Measurements from ENCODE around the gene PITHD1. TPM values are rescaled to one million over a fixed set of nuclear protein-coding genes. Genes with fewer than 3 reads are reported as not detected.

Gene PITHD1
- total and polyA plus RNA-seq, 2 of the 8 experiments (the other 6 are each of a cell fraction or from before 2014, with no cell fraction given): 67.4 to 68.8 TPM

- H3K23ac ChIP-seq (ENCODE audit: insufficient read length): no peak overlapping the region
- ChIA-PET CTCF (ENCODE audit: partially characterized antibody) (interaction anchor here (0.6 to 3.1 kb wide), 13 partner anchors 9 to 533 kb away, joined by 3 to 9 read pairs (median 4); partner anchors contain the start of gene RPL11), POLR2A (ENCODE audit: partially characterized antibody) (interaction anchor here (0.5 to 13.6 kb wide), 2 partner anchors 49 to 199 kb away, joined by 3 to 190 read pairs; partner anchors contain the start of gene RPL11)
- H3K9ac ChIP-seq (replicated peaks in 1 of 4; ENCODE audit: extremely low read depth in 1 of 4, low read depth in 3 of 4, low read length in 3 of 4): no peak overlapping the region
- no peak overlapping the region for H3K14ac ChIP-seq (ENCODE audit: insufficient read length)
- no peak overlapping the region for H3K18ac ChIP-seq (ENCODE audit: extremely low read depth, low read length)
- no peak overlapping the region for H2BK120ac ChIP-seq (replicated peaks; ENCODE audit: low read depth, low read length)
- no peak overlapping the region for H2BK15ac ChIP-seq (ENCODE audit: low read length)
- H2AFZ ChIP-seq (ENCODE audit: low read length): no peak overlapping the region
- peak overlapping the region in 1 of 2 experiments; percentile 76; a peak in 2 of 4 replicates for H3K4me2 ChIP-seq (ENCODE audit: insufficient read depth in 1 of 2, low read depth in 2 of 2, low read length in 2 of 2)
- H3K79me1 ChIP-seq (ENCODE audit: low read depth, low read length): peaks cover 4% of the 10 kb centered on the region; the same call in 1 of the 2 replicates
- no peak overlapping the region for H4K5ac ChIP-seq (ENCODE audit: insufficient read length, low read depth, low read length)
- 89% methylated on average over 1 of the region's 1 CpG; no CpG with 5 or more reads in 1 of the 2 experiments for WGBS, 2 experiments (ENCODE audit: extremely low coverage in 1 of 2, insufficient coverage in 1 of 2, insufficient read length in 1 of 2, insufficient replicate concordance in 2 of 2, low coverage in 1 of 2, low lambda C conversion rate in 2 of 2, missing lambda C conversion rate in 1 of 2)
- H4K20me1 ChIP-seq (replicated peaks in 1 of 2; ENCODE audit: control insufficient read depth in 1 of 2, insufficient read depth in 2 of 2, low read length in 2 of 2): peaks cover 9 to 12% of the 10 kb centered on the region in 2 experiments
- peaks cover 3 to 10% (median 3%) of the 10 kb centered on the region in 4 experiments; a peak in 4 of 7 replicates for H3K4me1 ChIP-seq (replicated peaks in 1 of 4; ENCODE audit: control insufficient read depth in 3 of 4, insufficient read depth in 4 of 4, low read length in 3 of 4)
- H3K56ac ChIP-seq (replicated peaks; ENCODE audit: insufficient read length, low read depth, low read length): no peak overlapping the region
- H3K4me3 ChIP-seq (ENCODE audit: extremely low read depth in 1 of 4, insufficient read depth in 2 of 4, low read depth in 3 of 4, low read length in 4 of 4): peak overlapping the region in 1 of 4 experiments; percentile 86; a peak in 1 of 8 replicates
- FAIRE-seq: no peak
- no peaks in the 10 kb centered on the region for H3K27me3 ChIP-seq (replicated peaks in 1 of 4; ENCODE audit: control insufficient read depth in 3 of 4, extremely low read depth in 1 of 4, insufficient read depth in 3 of 4, low read length in 3 of 4)
- H3K9me3 ChIP-seq (ENCODE audit: insufficient read depth in 2 of 2, low read depth in 1 of 2, low read length in 1 of 2): no peaks in the 10 kb centered on the region
- peaks cover 4% of the 10 kb centered on the region; the same call in 1 of the 2 replicates for H3K23me2 ChIP-seq (ENCODE audit: low read depth, low read length)
- DNase-seq (ENCODE audit: low read depth in 1 of 2, low spot score in 2 of 2): no peak
- peaks cover 0 to 15% (median 5%) of the 10 kb centered on the region in 4 experiments; a peak in 5 of 8 replicates for H3K36me3 ChIP-seq (ENCODE audit: control insufficient read depth in 2 of 4, insufficient read depth in 4 of 4, low read length in 3 of 4)
- no peak overlapping the region for H3K27ac ChIP-seq (ENCODE audit: low read depth, low read length)
- TF ChIP-seq TBP (IDR thresholded peaks at IDR 0.05; ENCODE audit: low read depth, low read length) (no peak), RAD21 (IDR thresholded peaks at IDR 0.05 in 1 of 2, conservative IDR thresholded peaks at IDR 0.05 in 1 of 2; ENCODE audit: low read depth in 2 of 2, low read length in 2 of 2) (0 out of 4 replicates have a peak, but pooled peaks of 1 of the 2 experiments have one; percentile 15), SIX5 (IDR thresholded peaks at IDR 0.05; ENCODE audit: low read depth, low read length) (no peak), SAP30 (IDR thresholded peaks at IDR 0.05; ENCODE audit: insufficient read depth, insufficient replicate concordance, low read length) (no peak), CBX8 (IDR thresholded peaks at IDR 0.05; ENCODE audit: borderline replicate concordance, low read depth, low read length) (no peak), TCF12 (IDR thresholded peaks at IDR 0.05; ENCODE audit: low read depth, low read length) (no peak), KDM4A (IDR thresholded peaks at IDR 0.05; ENCODE audit: low read depth, low read length, severe bottlenecking) (no peak)
- TF ChIP-seq, protein P1, sequence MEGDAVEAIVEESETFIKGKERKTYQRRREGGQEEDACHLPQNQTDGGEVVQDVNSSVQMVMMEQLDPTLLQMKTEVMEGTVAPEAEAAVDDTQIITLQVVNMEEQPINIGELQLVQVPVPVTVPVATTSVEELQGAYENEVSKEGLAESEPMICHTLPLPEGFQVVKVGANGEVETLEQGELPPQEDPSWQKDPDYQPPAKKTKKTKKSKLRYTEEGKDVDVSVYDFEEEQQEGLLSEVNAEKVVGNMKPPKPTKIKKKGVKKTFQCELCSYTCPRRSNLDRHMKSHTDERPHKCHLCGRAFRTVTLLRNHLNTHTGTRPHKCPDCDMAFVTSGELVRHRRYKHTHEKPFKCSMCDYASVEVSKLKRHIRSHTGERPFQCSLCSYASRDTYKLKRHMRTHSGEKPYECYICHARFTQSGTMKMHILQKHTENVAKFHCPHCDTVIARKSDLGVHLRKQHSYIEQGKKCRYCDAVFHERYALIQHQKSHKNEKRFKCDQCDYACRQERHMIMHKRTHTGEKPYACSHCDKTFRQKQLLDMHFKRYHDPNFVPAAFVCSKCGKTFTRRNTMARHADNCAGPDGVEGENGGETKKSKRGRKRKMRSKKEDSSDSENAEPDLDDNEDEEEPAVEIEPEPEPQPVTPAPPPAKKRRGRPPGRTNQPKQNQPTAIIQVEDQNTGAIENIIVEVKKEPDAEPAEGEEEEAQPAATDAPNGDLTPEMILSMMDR (IDR thresholded peaks at IDR 0.05; ENCODE audit: control extremely low read depth in 1 of 3, insufficient read depth in 1 of 3, low read depth in 1 of 3, low read length in 3 of 3): peak in 1 of 3 experiments; percentile 35; a peak in 1 of 4 replicates
- no peak overlapping the region for H2BK20ac ChIP-seq (ENCODE audit: low read length)
- no peak overlapping the region for H4K91ac ChIP-seq (replicated peaks; ENCODE audit: insufficient read length, low read length)
- H3K4ac ChIP-seq (replicated peaks; ENCODE audit: insufficient read length, low read depth, low read length): no peak overlapping the region
- H2BK5ac ChIP-seq (ENCODE audit: low read depth, low read length): no peak overlapping the region
- H2BK12ac ChIP-seq (ENCODE audit: low read depth, low read length): no peak overlapping the region
- H2AK5ac ChIP-seq (ENCODE audit: low read depth, low read length): no peak overlapping the region
- H4K8ac ChIP-seq (ENCODE audit: extremely low read depth, insufficient read depth, low read length): no peak overlapping the region
- H3K79me2 ChIP-seq (ENCODE audit: control insufficient read depth in 1 of 2, insufficient read depth in 2 of 2, low read length in 2 of 2): peaks cover 19 to 57% of the 10 kb centered on the region in 2 experiments
Measured at GRCh38 chr1:23745515-23745914, 32.7 kb upstream of the PITHD1 start.
